Stimulated activated CD4-positive, alpha-beta T cell treated with anti-CD3 and anti-CD28 coated beads, Interleukin-1b, Interleukin-23, amount 100 ng/mL, for 48 hours (primary cell): ENCODE results near the gene KEL.

ENCODE experiments used
- DNase-seq: peaks from one replicate; pipeline ENCODE4 v3.0.0-alpha.2; 2020

Gene KEL

DNA sequence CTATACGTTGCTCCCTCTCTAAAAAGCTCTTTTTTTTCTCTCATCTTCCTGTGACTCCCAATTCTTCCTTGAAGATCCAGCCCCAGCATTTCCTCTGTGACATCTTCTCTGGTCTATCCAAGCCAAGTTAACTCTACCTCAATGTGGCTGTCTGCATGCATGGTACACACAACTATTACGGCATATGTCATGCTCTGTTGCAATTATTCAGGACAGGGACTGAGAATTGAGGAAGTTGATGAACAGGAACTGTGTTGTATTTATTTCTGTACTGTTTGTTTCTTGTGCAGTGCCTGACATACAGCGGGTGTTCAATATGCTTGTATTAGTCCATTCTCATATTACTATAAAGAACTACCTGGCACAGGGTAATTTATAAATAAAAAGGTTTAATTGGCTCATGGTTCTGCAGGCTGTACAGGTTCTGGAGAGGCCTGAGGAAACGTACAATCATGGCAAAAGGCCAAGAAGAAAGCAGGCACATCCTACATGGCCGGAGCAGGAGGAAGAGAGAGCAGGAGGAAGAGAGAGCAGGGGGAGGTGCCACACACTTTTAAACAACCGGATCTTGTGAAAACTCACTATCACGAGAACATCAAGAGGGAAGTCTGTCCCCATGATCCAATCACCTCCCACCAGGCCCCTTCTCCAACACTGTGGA, 34.9 kb downstream of the KEL start:
- no peak for DNase-seq

DNA sequence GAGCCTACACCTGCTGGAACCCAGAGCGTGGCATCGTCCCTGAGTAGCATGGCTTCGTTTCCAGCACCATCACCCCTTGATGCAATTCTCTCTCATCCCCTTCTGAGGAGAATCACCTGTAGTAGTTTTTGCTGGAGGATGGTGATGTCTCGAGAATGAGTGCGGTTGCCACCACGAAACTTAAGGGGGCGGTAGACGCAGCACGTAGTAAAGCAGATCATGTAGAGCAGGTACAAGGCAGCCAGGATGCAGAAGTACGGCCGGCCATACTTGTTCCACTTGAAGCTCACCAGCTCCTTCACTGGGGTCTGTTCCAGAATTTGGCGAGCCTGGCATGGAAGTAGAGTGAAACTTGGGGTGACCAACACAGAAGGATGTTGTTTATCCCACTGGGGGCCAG, 36.8 kb downstream of the KEL start:
- DNase-seq, result no peak

DNA sequence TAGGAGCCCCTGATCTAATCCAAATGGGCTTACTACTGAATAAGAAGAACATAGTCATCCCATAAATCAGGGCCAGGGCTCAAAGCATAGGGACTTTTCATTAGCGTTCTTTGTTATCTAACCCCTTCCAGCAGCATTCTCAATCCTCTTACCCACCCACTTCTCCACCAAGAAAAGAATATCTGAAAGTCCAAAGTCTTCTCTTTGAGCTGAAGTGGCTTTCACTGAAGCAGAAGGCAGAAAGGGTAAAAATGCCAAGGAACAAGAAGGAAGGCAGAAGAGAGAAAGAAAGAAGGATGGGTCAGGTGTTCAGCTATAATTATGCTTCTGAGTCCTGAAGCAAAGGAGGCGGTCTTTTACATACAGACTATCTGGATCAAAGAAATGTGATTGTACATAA, 38.8 kb downstream of the KEL start:
- DNase-seq, result no peak

DNA sequence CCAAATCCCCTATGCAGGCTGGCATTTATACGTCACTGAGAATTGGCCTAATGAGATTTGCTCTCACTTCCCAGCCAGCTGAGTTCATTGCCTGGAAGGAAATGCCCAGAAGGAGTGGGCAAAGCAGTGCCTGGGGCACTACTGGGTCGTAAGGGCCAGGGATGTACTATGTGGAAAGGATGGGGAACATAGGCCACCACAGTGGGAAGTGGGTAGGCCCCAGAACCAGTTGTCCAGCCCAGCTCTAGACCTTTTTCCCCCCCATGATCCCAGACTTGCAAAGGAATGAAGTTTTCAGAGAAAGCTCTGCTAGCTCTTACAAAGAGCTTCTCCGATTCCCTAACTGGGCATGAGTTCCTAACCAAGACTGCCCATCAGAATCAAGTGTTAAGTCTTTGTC, 42.5 kb downstream of the KEL start:
- no peak for DNase-seq

DNA sequence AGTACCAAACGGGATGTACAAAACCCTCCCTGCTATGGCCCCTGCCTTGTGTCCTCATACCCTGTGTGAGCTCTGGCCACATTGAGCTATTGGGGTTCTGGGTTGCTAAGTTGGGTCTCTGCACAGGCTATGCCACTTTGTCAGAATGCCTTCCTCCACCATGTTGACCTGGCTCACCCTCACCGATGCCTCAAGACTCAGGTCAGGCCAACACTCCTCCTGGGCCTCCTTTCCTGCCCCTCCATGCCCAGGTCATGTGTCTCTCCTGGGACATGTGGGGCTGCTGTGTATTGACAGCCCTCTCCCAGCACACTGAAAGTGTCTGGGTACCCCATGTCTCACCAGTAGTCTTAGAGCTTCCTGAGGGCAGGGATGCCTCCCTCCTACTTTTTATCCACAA, 43.3 kb downstream of the KEL start:
- DNase-seq, result no peak

DNA sequence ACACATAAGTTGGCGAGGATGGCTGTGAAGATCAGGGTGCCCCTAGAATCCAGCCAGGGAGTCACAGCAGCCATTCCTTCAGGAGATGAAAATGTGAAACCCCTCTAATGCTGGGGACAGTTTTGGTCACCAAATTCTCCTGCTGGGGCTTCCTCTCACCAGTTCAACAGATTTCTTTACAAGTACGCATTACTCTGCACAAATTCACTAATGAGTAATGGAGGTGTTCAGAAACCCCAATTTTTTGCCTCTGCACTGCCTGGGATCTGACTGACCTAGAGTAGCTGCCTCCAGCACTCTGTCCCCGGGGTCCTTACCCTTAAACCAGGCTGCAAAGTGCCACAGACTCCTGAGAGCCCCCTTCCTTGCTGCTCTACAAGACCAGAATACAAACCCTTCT, 44.7 kb downstream of the KEL start:
- no peak for DNase-seq

DNA sequence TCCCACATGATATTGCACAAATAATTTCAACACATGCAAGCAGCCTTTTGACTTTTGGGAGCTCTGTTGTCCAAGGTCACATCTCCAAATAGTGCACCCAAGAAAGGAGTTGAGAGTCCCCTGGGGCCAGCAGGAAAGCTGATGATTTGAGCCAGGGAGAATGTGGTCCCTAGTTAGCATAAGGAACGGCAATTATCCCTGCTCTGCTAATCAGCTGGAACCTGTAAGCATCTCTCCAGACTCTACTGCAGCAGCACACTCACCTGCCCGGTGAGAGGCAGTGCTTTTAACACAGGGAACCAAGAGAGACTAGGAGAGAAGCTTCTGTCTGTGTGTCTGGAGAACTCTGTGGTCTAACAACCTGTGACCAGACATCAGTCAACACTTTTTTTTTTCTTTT, 45.7 kb downstream of the KEL start:
- no peak for DNase-seq

DNA sequence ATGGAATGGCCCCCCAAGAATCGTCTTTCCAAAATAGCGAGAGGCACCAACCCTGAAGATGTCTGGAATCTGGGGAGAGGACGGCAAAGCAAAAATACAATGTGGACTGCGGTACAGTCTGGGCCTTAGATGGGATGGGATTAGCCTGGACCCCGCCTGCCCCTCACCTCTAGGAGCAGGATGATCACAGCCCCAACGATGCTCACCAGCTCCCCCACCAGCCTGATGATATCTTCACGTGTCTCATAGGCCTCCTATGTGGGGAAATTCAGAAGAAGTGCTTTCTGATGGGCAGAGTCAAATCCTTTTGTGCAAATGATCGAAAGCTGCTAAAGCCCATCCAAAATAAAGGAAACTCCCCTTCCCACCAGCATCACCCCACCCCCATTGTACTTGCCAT, 46.8 kb downstream of the KEL start:
- no peak for DNase-seq

DNA sequence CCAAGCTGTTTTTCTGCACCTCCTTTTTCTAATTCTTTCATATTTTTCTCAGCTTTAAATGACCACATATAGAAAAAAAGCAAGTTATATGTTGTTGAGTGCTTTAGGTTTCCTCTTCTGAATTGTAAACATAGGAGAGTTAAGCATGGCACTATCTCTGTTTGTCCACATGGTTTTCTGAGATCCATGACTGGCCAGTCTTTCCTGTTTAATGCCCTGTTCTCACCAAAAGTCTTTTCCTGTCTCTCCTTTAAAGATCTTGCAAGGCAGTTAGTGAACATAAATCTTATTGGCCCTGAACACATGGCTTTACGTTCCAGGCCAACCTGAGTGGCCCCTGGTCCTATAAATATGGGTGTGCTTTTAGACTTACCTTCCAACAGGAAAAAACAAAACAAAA, 48.0 kb downstream of the KEL start:
- DNase-seq, result no peak

DNA sequence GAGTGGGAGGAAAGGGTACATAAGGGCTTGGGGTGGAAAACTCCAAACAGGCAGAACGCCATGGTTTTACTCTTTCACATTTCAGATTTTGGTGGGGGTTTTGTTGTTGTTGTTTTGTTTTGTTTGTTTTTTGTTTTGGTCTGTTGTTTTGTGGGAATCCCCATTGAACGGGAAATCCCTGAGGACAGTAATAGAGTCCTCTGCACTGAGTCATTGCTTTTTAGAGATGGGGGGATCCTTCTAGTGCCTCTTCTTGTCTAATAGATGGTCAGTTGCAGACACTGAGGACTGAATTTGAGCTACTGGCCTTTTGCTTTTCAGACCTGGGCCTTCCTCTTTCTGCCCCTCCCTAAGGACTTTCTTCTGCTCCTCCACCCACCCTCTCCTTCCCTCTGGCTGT, 48.6 kb downstream of the KEL start:
- DNase-seq, result no peak

DNA sequence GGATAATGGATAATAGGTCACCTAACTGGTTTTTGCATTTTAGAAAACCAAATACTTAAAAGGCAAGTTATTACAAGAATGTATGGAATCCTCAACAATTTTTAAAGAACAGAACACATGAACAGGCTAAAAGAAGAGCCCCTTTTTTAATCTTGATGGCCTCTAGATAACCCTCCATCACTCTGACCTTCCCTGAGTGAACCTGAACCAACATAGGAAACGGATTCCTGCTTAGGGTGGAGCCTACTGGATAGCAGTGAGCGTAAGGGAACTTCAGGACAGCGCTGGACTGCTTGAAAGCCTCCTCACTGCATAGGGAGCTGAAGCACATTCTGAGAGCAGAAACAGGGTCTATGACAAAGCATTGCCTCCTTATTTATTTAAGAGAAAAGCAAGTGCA, 49.1 kb downstream of the KEL start:
- DNase-seq, result no peak

DNA sequence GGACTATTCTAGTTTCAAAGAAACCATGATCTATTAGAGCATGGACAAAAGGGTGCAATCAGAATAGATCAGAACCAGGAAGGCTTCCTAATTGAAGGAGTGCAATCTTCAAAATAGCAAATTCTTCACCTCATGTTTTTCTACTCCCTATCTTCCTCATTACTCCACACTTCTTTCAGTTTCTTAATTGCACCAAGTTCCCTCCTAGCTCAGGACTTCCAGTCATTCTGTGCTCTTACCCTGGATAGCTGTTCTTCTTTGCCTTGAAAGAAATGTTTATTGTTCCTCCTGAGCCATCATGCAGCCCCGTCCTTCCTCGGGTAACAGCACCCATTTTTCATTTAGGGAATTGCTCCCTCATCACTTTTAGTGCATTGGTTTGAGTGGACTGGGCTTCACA, 51.7 kb downstream of the KEL start:
- DNase-seq, result no peak

DNA sequence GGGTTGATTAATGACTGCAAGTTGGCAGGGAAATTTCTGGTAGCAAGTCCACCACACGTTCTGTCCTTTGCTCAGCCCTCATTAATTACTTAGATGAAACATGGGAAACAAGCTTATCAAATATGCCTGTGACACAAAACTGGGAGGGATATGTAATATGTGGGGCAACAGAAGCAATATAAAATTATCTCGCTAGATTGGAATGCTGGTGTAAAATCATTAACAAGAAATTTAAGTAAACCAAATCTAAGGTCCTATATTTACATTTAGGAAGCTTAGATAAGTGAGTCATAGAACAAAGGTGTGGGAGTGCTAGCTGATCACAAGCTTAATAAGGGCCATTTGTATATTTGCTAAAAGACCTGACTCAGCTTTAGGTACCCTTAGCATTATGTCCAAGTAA, 52.1 kb downstream of the KEL start:
- DNase-seq, result no peak

DNA sequence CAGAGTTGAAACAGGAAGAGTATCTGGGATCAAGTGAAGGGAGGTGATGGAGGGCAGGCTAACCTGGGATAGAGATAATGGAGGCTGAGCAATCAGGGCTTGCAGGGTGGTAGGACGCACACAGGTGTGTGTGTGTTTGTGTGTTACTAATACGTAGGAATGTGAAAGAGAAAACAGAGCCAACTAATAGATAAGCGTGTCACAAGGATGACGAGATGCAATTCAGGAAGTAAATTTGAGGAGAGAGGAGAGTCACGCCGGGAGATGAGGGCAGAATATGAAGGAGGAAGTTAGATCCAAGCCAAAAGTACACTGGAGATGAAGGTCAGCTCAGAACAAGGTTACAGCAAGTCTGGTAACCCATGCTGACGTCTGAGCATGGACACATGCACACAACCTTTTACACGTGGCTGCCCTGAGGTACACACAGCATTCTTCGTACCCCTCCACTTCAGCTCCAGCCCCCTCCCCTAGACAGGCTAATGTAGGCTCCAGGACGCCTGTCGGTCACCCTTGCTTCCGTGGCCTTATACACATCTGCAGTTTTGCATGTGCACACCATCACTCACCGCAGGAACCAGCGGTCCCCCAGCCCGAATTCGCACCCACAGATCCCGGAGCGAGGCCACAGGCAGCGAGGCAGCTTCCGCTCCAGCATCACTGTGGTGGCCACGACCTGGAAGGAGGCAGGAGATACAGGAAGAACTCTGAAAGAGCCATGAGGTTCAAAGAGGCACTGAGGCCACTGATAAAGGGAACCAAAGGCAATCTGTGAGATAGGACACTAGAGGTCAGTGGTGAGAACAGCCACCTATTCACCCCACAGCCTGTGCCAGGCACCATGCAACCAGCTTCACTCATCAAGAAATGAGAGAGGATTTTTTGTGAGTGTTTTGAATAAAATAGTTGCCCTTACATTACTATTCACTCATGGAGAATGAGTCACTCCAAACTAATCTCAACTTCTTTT, 53.0 kb downstream of the KEL start:
- no peak for DNase-seq

DNA sequence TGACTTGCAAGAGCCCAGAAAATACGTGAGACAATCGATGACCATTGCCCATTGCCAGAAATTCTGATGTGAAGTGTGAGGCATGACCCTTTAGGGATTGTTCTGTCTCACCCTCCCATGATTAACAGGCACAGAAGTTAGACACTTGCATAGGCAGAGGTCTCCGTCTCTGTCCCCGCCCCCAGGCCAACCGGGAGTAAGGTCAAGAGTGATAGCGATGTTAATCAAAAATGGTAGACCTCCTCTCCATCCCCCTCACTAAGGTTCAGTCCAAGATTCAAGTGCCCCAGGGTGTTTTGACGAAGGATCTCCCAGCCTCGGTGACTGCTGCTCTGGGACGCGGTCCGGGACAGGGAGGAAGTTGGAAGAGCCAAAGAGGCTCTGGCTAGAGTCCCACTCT, 53.9 kb downstream of the KEL start:
- no peak for DNase-seq

DNA sequence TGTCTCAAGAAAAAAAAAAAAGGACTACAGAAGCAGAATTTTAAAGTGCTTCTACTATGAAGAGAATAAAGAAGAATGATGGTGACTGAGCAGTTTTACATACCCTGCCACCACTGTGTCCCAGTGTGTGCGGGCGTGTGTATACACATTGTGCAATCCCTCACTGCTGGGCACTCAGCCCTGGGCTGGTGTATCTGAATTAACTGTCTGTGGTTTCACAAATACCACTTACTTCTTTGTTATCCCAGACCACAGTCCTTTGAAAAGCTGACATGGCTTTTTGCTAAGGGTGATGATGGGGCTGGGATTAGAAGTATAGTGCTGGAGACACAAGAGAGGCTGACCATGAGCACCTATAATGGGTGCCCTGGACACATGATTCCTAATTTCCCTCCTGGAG, 55.5 kb downstream of the KEL start:
- DNase-seq, result no peak

DNA sequence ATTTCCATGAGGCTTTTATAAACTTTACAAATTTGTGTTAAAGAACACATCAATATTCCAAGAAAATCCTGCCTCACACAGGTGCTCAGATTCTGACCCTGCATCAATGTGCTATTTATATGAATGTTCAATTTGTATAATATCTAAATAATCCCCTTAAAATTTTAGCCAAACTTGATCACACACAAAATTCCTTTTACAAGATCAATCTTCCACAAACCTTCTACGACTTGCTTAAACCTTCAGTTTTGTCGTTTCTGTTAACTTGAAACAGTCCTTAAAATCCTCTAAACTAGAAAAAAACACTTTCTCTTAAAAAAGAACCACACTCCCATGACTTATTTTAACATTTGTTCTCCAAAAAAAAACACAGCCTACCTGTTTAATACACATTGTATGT, 56.4 kb downstream of the KEL start:
- DNase-seq, result no peak

DNA sequence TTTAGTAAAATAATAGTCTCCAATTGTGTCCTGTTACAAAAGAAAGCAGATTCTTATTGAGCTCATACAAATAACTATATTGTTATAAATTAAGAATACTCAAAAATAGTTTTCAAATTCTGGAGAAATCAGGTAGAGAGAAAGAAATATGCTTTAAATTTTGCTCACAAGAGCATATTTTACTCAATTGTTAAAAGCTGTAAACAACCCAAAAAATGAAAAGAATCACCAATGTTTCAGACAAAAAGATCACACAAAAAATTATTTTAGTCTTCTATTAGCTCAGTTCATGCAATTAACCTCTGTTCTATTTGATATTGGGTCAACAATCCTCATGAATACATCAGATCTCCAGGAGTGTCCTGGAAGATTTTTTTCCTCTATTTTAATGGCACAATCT, 58.0 kb downstream of the KEL start:
- no peak for DNase-seq

DNA sequence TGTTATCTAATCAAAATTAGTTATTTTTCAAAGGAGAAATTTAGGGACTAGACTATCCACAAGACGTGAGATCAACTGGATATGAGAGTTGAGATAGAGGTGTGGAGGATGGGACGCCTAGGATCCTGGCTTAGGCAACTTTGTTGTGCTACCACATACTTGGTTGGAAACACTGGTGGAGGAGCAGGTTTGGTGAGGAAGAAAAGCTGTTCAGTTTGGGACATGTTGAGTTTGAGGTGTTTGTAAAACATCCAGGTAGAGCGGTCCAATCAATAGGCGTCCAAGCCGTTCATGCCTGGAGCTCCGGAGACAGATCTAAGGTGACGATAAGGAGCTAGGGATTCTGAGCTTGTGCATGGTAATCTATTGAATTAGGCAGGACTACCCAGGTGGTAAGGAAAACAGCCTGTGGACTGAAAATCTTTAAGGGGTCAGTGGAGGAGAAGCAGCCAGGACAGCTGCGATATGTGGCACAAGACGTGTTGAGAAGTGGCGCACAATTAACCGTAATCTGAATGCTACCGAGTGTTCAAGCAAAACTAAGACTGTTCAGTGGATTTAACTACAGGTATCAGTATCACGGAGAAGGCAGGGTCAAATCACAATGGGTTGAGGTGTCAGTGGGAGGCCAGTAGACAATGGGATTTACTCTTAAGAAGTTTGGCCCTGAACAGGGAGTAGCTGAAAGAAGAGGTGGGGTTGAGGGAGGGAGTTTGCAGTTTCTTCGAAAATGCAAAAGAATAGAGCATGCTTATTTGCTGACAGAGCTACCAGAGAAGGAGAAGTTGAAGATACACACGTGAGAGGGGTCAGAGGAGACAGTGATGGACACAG, 60.5 kb downstream of the KEL start:
- no peak for DNase-seq

DNA sequence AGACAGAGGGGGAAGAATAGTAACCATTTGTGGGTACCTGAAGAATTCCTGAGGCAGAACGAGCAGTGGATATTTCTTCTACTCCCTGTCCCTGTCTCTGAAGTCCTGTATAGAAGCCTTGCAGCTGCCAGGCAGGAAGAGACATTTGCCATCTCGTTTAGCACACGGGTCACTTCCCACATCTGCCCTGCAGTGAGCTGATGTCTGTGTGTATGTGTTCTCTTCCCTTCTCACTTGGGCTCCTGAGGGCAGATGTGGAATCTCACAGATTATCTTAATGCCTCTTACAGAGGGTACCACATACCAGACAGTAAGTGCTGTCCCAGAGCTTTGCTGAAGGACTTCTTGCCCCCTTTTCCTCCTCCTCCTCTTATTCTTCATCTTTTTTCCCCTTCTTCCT, 62.5 kb downstream of the KEL start:
- DNase-seq, result no peak

DNA sequence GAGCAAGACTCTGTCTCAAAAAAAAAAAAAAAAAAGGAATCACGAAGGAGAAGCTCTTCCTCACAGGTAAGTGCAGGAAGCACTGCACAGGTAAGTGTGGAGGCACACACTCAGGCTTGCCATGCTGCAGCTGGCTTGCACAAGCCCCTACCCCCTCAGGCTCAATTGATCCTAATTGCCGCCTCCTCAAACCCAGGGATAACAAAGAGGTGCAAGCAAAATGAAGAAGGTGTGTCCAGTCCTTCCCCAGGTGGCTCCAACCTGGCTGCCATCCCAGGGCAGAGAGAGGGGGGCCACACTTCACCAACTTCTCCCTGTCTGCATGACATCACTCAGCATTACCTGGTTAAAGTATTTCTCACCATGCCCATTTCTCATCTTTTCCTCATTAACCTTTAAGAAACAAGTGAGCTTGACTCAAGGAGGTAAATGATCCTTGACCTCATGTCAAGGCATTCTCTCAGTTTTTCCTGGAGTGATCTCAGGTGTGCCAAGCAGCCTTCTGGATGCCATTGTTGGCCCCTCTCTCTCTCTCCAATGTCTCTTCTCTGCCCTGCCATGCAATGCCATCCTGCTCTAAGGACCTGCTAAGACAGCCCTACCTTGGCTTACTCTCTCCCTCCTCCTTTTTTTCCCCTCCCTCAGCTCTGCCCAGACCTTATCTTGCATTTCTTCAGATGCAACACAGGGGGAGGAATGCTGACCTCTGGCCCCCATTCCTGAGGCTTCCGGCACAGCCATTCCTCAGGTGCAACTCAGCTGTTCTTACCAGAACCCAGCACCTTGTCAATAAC, 63.6 kb downstream of the KEL start:
- no peak for DNase-seq

DNA sequence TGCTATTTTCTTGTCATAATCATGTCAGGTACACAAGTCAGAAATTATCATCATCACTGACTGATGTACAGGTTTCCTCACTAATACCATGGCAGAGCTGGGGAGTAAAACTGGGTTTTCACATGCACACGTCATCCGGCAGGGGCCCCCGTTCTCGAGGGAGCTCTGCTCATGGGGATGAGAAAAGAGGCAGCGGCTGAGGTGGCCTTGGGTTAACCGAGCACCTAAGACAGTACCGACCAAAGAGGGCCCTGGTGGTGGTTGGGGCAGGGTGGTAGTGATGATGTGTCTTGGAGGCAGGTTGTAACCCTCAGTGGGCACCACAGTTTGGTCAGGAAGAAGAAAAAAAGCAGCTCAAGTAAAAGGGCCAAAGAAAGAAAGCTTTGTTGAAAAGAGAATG, 64.5 kb downstream of the KEL start:
- DNase-seq, result no peak
